ENCODE measurements around the gene TEAD4.

TEAD4 gene

GRCh38 chr12:3084742-3085141, 125.5 kb downstream of the TEAD4 start:
- Histone ChIP-seq H3K27ac (ENCODE audit: insufficient read depth, low read length, poor library complexity, severe bottlenecking) (no peak overlapping the region), H3K36me3 (ENCODE audit: control insufficient read depth, insufficient read depth, low read length) (no peaks in the 10 kb centered on the region), H3K9me3 (ENCODE audit: control insufficient read depth, low read length) (no peaks in the 10 kb centered on the region), H3K27me3 (replicated peaks; ENCODE audit: control insufficient read depth, insufficient read depth, low read length, poor library complexity, severe bottlenecking) (no peaks in the 10 kb centered on the region), H3K4me3 (ENCODE audit: insufficient read depth, low read depth, low read length, poor library complexity, severe bottlenecking) (no peak overlapping the region), H3K4me1 (ENCODE audit: control insufficient read depth, insufficient read depth, low read length, poor library complexity, severe bottlenecking) (no peaks in the 10 kb centered on the region)
- no peak for DNase-seq

DNA sequence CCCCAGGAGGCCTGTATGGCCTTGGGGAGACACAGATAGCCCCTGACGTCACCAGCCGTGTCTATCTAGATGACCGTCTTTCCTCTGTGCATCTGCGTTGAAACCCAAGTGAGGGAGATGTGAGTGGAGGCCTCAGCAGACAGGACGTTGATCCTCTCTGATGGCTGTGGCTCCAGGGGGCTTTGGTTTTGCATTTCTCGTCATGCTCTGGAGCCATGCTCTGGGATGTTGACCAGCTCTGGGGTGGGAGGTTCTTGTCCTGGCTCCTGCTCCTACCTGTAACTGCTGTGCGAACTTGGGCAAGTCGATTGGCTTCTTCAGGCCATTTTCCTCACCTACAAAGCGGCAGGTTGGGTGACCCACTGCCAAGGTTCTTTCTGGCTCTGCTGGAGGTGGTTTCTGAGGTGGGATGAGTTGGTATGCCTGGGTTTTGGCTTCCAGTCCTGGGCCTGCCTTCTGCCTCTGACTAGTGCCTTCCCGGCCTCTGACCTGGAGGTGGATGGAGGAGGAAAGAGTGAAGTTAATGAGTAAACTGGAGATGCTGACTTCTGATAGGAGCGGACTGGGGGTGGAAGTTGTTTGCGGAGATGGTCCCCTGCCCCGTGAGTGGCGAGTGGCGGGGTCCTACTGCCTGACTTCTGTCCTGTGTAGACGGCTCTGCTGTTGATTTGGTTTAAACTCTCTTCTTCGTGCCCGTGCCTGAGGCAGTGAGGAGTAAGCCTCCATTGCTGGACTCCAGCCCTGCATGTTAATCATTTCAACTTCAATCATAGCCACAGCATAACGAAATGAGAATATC, 126.3 kb downstream of the TEAD4 start:
- H3K27me3 ChIP-seq (replicated peaks; ENCODE audit: control insufficient read depth, insufficient read depth, low read length, poor library complexity, severe bottlenecking): no peaks in the 10 kb centered on the region
- no peak overlapping the region for H3K27ac ChIP-seq (ENCODE audit: insufficient read depth, low read length, poor library complexity, severe bottlenecking)
- H3K4me3 ChIP-seq (ENCODE audit: insufficient read depth, low read depth, low read length, poor library complexity, severe bottlenecking): no peak overlapping the region
- DNase-seq: no peak
- H3K36me3 ChIP-seq (ENCODE audit: control insufficient read depth, insufficient read depth, low read length): no peaks in the 10 kb centered on the region
- H3K9me3 ChIP-seq (ENCODE audit: control insufficient read depth, low read length): no peaks in the 10 kb centered on the region
- H3K4me1 ChIP-seq (ENCODE audit: control insufficient read depth, insufficient read depth, low read length, poor library complexity, severe bottlenecking): no peaks in the 10 kb centered on the region

DNA sequence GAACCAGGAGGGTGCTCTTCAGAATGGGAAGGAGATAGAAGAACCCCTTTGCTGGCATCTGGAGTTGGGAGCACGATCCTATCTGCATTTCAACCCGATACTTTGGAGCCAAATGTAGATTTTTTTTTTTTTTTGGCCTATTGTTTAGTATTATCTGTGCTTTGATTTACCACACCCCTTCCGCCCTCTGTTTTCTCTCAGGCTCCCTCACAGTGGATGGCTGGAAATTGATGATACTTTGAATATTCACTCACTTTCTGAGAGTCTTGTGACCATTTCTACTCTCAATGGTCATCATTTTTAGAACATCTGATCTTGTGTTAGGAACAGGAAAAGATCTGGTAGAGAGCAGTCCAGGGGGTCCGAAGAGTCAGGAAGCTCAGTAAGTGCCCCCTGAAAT, 127.0 kb downstream of the TEAD4 start:
- DNase-seq: no peak
- Histone ChIP-seq H3K4me1 (ENCODE audit: control insufficient read depth, insufficient read depth, low read length, poor library complexity, severe bottlenecking) (no peaks in the 10 kb centered on the region), H3K4me3 (ENCODE audit: insufficient read depth, low read depth, low read length, poor library complexity, severe bottlenecking) (no peak overlapping the region), H3K27ac (ENCODE audit: insufficient read depth, low read length, poor library complexity, severe bottlenecking) (no peak overlapping the region), H3K36me3 (ENCODE audit: control insufficient read depth, insufficient read depth, low read length) (no peaks in the 10 kb centered on the region), H3K9me3 (ENCODE audit: control insufficient read depth, low read length) (no peaks in the 10 kb centered on the region), H3K27me3 (replicated peaks; ENCODE audit: control insufficient read depth, insufficient read depth, low read length, poor library complexity, severe bottlenecking) (no peaks in the 10 kb centered on the region)

- Histone ChIP-seq H3K4me1 (ENCODE audit: control insufficient read depth, insufficient read depth, low read length, poor library complexity, severe bottlenecking) (no peaks in the 10 kb centered on the region), H3K4me3 (ENCODE audit: insufficient read depth, low read depth, low read length, poor library complexity, severe bottlenecking) (no peak overlapping the region), H3K9me3 (ENCODE audit: control insufficient read depth, low read length) (no peaks in the 10 kb centered on the region), H3K27ac (ENCODE audit: insufficient read depth, low read length, poor library complexity, severe bottlenecking) (no peak overlapping the region), H3K27me3 (replicated peaks; ENCODE audit: control insufficient read depth, insufficient read depth, low read length, poor library complexity, severe bottlenecking) (no peaks in the 10 kb centered on the region), H3K36me3 (ENCODE audit: control insufficient read depth, insufficient read depth, low read length) (no peaks in the 10 kb centered on the region)
- no peak for DNase-seq
Measured at GRCh38 chr12:3086729-3087323, 127.6 kb downstream of the TEAD4 start.

DNA sequence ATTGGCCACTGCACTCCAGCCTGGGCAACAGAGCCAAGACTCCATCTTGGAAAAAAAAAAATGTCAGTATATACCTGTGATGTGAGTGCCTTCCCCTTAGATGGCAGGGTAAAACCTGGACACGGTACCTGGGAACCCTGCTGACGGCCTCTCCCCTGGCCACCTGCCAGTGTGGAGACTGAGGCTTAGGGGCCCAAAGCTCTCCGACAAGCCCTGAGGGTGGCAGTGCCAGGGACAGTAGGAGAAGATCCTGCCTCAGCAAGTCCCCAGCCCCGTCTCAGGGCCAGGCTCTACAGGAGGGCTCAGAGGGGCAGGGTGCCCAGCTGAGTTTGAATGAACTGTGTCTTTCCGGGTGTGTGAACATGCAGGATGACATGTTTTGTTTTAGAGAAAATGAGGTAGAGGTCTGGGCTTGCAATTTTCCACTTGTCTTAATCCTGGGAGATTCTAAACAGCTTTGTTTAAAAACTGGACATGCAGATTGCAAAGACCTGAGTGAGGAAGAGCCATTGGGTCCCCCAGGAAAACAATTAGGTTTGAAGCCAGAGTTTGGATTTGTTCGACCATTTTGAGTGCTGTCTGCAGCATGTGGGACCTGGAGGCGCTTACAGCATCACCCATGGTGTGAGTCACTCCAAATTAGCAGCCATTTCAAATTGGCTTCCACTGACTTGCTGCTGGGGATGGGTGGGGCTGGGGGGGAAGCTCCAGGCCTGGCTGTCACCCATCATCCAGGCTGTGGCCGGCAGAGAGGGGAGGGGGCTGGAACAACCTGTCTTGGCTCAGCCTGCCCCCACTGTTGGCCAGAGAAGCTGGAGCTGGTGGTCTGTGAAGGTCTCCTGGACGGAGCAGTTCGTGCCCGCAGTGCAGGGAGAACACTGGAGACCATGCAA, 128.8 kb downstream of the TEAD4 start:
- Histone ChIP-seq H3K4me3 (ENCODE audit: insufficient read depth, low read depth, low read length, poor library complexity, severe bottlenecking) (no peak overlapping the region), H3K27me3 (replicated peaks; ENCODE audit: control insufficient read depth, insufficient read depth, low read length, poor library complexity, severe bottlenecking) (no peaks in the 10 kb centered on the region), H3K4me1 (ENCODE audit: control insufficient read depth, insufficient read depth, low read length, poor library complexity, severe bottlenecking) (no peaks in the 10 kb centered on the region), H3K36me3 (ENCODE audit: control insufficient read depth, insufficient read depth, low read length) (no peaks in the 10 kb centered on the region), H3K9me3 (ENCODE audit: control insufficient read depth, low read length) (no peaks in the 10 kb centered on the region), H3K27ac (ENCODE audit: insufficient read depth, low read length, poor library complexity, severe bottlenecking) (no peak overlapping the region)
- DNase-seq: no peak

DNA sequence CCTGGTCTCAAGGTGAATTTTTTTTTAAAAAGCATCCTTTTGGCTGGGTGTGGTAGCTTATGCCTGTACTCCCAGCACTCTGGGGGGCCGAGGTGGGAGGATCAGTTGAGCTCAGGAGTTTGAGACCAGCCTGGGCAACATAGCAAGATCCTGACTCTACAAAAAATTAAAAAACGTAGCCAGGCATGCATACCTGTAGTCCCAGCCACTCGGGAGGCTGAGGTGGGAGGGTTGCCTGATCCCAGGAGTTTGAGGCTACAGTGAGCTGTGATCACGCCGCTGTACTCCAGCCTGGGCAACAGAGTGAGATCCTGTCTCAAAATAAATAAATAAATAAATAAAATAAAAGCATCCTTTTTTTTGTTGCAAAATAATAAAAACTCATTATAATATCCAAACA, 130.4 kb downstream of the TEAD4 start:
- H3K4me1 ChIP-seq (ENCODE audit: control insufficient read depth, insufficient read depth, low read length, poor library complexity, severe bottlenecking): no peaks in the 10 kb centered on the region
- no peaks in the 10 kb centered on the region for H3K9me3 ChIP-seq (ENCODE audit: control insufficient read depth, low read length)
- H3K36me3 ChIP-seq (ENCODE audit: control insufficient read depth, insufficient read depth, low read length): no peaks in the 10 kb centered on the region
- no peak for DNase-seq
- no peak overlapping the region for H3K4me3 ChIP-seq (ENCODE audit: insufficient read depth, low read depth, low read length, poor library complexity, severe bottlenecking)
- H3K27ac ChIP-seq (ENCODE audit: insufficient read depth, low read length, poor library complexity, severe bottlenecking): no peak overlapping the region
- H3K27me3 ChIP-seq (replicated peaks; ENCODE audit: control insufficient read depth, insufficient read depth, low read length, poor library complexity, severe bottlenecking): no peaks in the 10 kb centered on the region
